OCI-LY7 (cell line): ENCODE data around the gene LRIG3.
"Not testable (repeated sequence)": the region's sequence is repeated elsewhere in the genome, so short reads cannot be mapped to it uniquely, and the experiment has no call there.

Experiments
- EZH2phosphoT487 ChIP-seq: fragments of 200-600 bp; sonication (generic); IDR thresholded peaks from 2 replicates; pipeline ENCODE4 v1.6.1; 2018; ENCODE audit warnings: low read depth, borderline replicate concordance, mild to moderate bottlenecking, mixed run types, antibody characterized with exemption, low read length, moderate library complexity, mixed read lengths
- TF ChIP-seq, protein P1 (sequence below): fragments of 200-600 bp; sonication (generic); conservative IDR thresholded peaks from 2 replicates; pipeline ENCODE4 v1.5.1; 2014; ENCODE audit warnings: mild to moderate bottlenecking, antibody characterized with exemption, low read length, moderate library complexity, mixed read lengths

DNA sequence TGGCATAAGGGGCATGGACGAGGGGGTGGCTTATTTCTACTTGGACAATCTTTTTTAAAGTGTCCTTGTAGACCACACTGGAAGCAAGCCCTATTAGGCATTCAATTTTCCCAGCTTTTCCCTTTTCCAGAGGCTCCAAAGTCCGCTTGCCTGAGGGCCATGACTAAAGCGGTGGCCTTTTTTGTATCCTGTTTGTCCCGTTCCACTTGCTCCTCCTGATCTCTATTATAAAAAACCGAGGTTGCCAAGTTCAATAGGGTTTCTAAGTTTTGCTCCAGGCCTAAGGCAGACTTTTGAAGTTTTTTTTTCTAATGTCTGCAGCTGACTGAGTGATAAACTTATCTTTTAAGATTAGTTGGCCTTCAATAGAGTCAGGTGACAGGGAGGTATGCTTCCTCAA lies 64.7 kb downstream of the LRIG3 start:
- TF ChIP-seq, protein P1, sequence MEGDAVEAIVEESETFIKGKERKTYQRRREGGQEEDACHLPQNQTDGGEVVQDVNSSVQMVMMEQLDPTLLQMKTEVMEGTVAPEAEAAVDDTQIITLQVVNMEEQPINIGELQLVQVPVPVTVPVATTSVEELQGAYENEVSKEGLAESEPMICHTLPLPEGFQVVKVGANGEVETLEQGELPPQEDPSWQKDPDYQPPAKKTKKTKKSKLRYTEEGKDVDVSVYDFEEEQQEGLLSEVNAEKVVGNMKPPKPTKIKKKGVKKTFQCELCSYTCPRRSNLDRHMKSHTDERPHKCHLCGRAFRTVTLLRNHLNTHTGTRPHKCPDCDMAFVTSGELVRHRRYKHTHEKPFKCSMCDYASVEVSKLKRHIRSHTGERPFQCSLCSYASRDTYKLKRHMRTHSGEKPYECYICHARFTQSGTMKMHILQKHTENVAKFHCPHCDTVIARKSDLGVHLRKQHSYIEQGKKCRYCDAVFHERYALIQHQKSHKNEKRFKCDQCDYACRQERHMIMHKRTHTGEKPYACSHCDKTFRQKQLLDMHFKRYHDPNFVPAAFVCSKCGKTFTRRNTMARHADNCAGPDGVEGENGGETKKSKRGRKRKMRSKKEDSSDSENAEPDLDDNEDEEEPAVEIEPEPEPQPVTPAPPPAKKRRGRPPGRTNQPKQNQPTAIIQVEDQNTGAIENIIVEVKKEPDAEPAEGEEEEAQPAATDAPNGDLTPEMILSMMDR = not testable (repeated sequence)
- TF ChIP-seq EZH2phosphoT487 = not testable (repeated sequence)
